ENCODE data around the gene TMEM134.

Gene TMEM134

GRCh38 chr11:67419325-67420049 lies 49.6 kb downstream of the TMEM134 start:
- no peak for DNase-seq

- no peak for DNase-seq
Observed at GRCh38 chr11:67418476-67419281, 50.4 kb downstream of the TMEM134 start.

- DNase-seq = no peak
Observed at GRCh38 chr11:67417425-67417824, 51.6 kb downstream of the TMEM134 start.

GRCh38 chr11:67416416-67417335 lies 52.4 kb downstream of the TMEM134 start:
- DNase-seq = peak; percentile 73

GRCh38 chr11:67415501-67416304 lies 53.3 kb downstream of the TMEM134 start, which contains the start of gene CARNS1:
Gene CARNS1 (plus strand): TSS chr11:67415678. CDS start chr11:67416200, 522 bp downstream.
- no peak for DNase-seq

- no peak for DNase-seq
Observed at GRCh38 chr11:67413266-67413849, 55.7 kb downstream of the TMEM134 start.

- DNase-seq = no peak
Observed at GRCh38 chr11:67412495-67413179, 56.4 kb downstream of the TMEM134 start.

- no peak for DNase-seq
Observed at GRCh38 chr11:67411785-67412152, 57.3 kb downstream of the TMEM134 start.
